K562 (cell line): ENCODE measurements around the gene ATG7.

Experiments used
- ATF1 ChIP-seq, 2 experiments: fragments of 450-650 bp in 1 of 2; IDR thresholded peaks; 2 replicates each; pipeline ENCODE4 v1.6.1; 2016; ENCODE audit warnings: missing compliant biosample characterization in 1 of 2, missing genetic modification characterization in 1 of 2
- EP300 ChIP-seq: IDR thresholded peaks from 2 replicates; pipeline ENCODE4 v1.6.1; 2012; ENCODE audit warnings: low read length, improper control_type of control experiment
- NFATC3 ChIP-seq: fragments of 450-650 bp; IDR thresholded peaks from 2 replicates; pipeline ENCODE4 v1.6.1; 2017; ENCODE audit warnings: mild to moderate bottlenecking
- PTBP1 ChIP-seq: fragments of 200-400 bp; formaldehyde crosslinking; IDR thresholded peaks from 2 replicates; pipeline ENCODE4 v1.6.1; 2017; ENCODE audit warnings: low read depth, low read length
- RHOXF2B ChIP-seq: fragments of 250-450 bp; sonication (Bioruptor Pico); conservative IDR thresholded peaks from 2 replicates; pipeline ENCODE4 v1.5.1; 2021
- TCF7L2 ChIP-seq: fragments of 150-350 bp; IDR thresholded peaks from 2 replicates; pipeline ENCODE4 v1.6.1; 2016; ENCODE audit warnings: low read depth, mild to moderate bottlenecking, low read length, moderate library complexity
- TRIM24 ChIP-seq, 2 experiments: fragments of 450-650 bp; IDR thresholded peaks; 2 replicates each; pipeline ENCODE4 v1.6.1; 2016
- WHSC1 ChIP-seq: IDR thresholded peaks from one replicate; pipeline ENCODE4 v1.6.1; 2012; ENCODE audit warnings: low read length, control low read depth, inconsistent platforms
- ZNF274 ChIP-seq: IDR thresholded peaks from 2 replicates; pipeline ENCODE4 v1.6.1; 2011; ENCODE audit warnings: low read depth, mild to moderate bottlenecking, low read length, moderate library complexity, borderline replicate concordance
- TF ChIP-seq, protein P1 (sequence below): sonication (generic); formaldehyde crosslinking; IDR thresholded peaks from 2 replicates; pipeline ENCODE4 v1.8.1; 2022; ENCODE audit warnings: missing genetic modification reagents
- TF ChIP-seq, protein P2 (sequence below), 3 experiments: IDR thresholded peaks in 2 of 3; conservative IDR thresholded peaks in 1 of 3; 2 replicates each; pipeline ENCODE4 v1.5.1; 2011 to 2012; ENCODE audit warnings: low read length in 3 of 3, mild to moderate bottlenecking in 3 of 3, control low read depth in 2 of 3, improper control_type of control experiment in 1 of 3, inconsistent platforms in 1 of 3, low read depth in 1 of 3, mixed read lengths in 1 of 3, moderate library complexity in 1 of 3; ENCODE audit not compliant: insufficient read depth in 2 of 3
- TF ChIP-seq, protein P3 (sequence below): fragments of 450-650 bp; IDR thresholded peaks from 2 replicates; pipeline ENCODE4 v1.6.1; 2016; ENCODE audit warnings: missing biosample characterization, missing genetic modification characterization

DNA sequence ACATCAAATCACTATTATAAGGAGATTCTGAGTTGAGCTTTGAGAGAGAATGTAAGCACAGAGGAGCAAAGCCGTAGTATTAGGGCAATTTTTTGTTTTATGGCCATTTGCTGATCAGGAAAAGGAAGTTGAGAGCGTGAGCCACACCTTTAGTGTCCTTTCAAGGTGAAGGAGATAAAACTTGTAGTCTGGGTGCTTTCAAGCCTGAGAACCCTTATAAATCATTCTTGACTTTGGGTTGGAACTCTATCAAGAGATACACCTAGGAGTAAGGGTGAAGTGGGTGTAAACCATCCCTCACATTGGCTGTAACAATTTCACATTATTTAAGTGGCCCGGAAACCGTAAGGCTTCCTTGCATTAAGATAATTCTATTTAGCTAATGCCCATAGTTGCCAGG, 122.2 kb downstream of the ATG7 start:
- no peak for TF ChIP-seq ATF1 (CRISPR knock-in tag; IDR thresholded peaks at IDR 0.05)
- TF ChIP-seq ATF1 (tag; IDR thresholded peaks at IDR 0.05), result no peak
- TF ChIP-seq, protein P1, sequence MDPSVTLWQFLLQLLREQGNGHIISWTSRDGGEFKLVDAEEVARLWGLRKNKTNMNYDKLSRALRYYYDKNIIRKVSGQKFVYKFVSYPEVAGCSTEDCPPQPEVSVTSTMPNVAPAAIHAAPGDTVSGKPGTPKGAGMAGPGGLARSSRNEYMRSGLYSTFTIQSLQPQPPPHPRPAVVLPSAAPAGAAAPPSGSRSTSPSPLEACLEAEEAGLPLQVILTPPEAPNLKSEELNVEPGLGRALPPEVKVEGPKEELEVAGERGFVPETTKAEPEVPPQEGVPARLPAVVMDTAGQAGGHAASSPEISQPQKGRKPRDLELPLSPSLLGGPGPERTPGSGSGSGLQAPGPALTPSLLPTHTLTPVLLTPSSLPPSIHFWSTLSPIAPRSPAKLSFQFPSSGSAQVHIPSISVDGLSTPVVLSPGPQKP (CRISPR knock-in tag), result no peak
- TF ChIP-seq, protein P2, sequence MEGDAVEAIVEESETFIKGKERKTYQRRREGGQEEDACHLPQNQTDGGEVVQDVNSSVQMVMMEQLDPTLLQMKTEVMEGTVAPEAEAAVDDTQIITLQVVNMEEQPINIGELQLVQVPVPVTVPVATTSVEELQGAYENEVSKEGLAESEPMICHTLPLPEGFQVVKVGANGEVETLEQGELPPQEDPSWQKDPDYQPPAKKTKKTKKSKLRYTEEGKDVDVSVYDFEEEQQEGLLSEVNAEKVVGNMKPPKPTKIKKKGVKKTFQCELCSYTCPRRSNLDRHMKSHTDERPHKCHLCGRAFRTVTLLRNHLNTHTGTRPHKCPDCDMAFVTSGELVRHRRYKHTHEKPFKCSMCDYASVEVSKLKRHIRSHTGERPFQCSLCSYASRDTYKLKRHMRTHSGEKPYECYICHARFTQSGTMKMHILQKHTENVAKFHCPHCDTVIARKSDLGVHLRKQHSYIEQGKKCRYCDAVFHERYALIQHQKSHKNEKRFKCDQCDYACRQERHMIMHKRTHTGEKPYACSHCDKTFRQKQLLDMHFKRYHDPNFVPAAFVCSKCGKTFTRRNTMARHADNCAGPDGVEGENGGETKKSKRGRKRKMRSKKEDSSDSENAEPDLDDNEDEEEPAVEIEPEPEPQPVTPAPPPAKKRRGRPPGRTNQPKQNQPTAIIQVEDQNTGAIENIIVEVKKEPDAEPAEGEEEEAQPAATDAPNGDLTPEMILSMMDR (IDR thresholded peaks at IDR 0.05 in 2 of 3, conservative IDR thresholded peaks at IDR 0.05 in 1 of 3; ENCODE audit: insufficient read depth in 2 of 3, low read depth in 1 of 3, low read length in 3 of 3), result no peak
- no peak for TF ChIP-seq TRIM24 (IDR thresholded peaks at IDR 0.05)
- TF ChIP-seq PTBP1, result no peak
- TF ChIP-seq NFATC3, result no peak
- no peak for TF ChIP-seq WHSC1
- TF ChIP-seq ZNF274, result no peak
- TF ChIP-seq TCF7L2, result no peak
- TF ChIP-seq, protein P3, sequence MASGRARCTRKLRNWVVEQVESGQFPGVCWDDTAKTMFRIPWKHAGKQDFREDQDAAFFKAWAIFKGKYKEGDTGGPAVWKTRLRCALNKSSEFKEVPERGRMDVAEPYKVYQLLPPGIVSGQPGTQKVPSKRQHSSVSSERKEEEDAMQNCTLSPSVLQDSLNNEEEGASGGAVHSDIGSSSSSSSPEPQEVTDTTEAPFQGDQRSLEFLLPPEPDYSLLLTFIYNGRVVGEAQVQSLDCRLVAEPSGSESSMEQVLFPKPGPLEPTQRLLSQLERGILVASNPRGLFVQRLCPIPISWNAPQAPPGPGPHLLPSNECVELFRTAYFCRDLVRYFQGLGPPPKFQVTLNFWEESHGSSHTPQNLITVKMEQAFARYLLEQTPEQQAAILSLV (tag), result no peak
- no peak for TF ChIP-seq RHOXF2B
- TF ChIP-seq EP300, result no peak
